Activated naive CD4-positive, alpha-beta T cell treated with anti-CD3 and anti-CD28 coated beads for 36 hours (primary cell): ENCODE data around the gene INSL3. TPM values are rescaled to one million over a fixed set of nuclear protein-coding genes. Genes with fewer than 3 reads are reported as not detected.
"Not testable (repeated sequence)": the region's sequence is repeated elsewhere in the genome, so short reads cannot be mapped to it uniquely, and the experiment has no call there.

Experiments used
- CTCF ChIA-PET: fragments of 350-600 bp; sonication (Branson Sonifier 250); formaldehyde crosslinking; loops from one replicate; lab custom pipeline; 2021; ENCODE audit warnings: antibody characterized with exemption; lab: Charles Lee
- DNase-seq: peaks from one replicate; pipeline ENCODE4 v3.0.0-alpha.2; 2020
- H3K27ac Mint-ChIP-seq: one replicate; pipeline ENCODE4 v1.8.0; 2021; ENCODE audit warnings: mild to moderate bottlenecking, mixed read lengths
- H3K27me3 Mint-ChIP-seq: one replicate; pipeline ENCODE4 v1.8.0; 2021; ENCODE audit warnings: low read depth, mixed read lengths
- H3K36me3 Mint-ChIP-seq: one replicate; pipeline ENCODE4 v1.8.0; 2021; ENCODE audit warnings: low read depth, mixed read lengths
- H3K4me1 Mint-ChIP-seq: one replicate; pipeline ENCODE4 v1.8.0; 2021; ENCODE audit warnings: low read depth, mixed read lengths
- H3K4me3 Mint-ChIP-seq: one replicate; pipeline ENCODE4 v1.8.0; 2021; ENCODE audit warnings: mild to moderate bottlenecking, moderate library complexity, mixed read lengths
- H3K9me3 Mint-ChIP-seq: one replicate; pipeline ENCODE4 v1.8.0; 2021; ENCODE audit warnings: mixed read lengths
- intact Hi-C: fragments of 100-400 bp; cut with micrococcal nuclease; formaldehyde crosslinking; loops from one replicate; pipeline ENCODE4 v1.15.1; 2023
- total RNA-seq, 2 experiments: library from RNA; stranded (reverse); gene quantifications; one replicate each; pipeline ENCODE4 v1.2.3, GENCODE V29; 2021

Gene INSL3
- total RNA-seq, 2 experiments from 2014 or later: 5.7 to 5.9 TPM

GRCh38 chr19:17788632-17789031, 32.7 kb downstream of the INSL3 start:
- H3K9me3 Mint-ChIP-seq: no peaks in the 10 kb centered on the region
- H3K27me3 Mint-ChIP-seq: no peaks in the 10 kb centered on the region
- H3K36me3 Mint-ChIP-seq: peaks cover 25% of the 10 kb centered on the region
- no peak overlapping the region for H3K4me3 Mint-ChIP-seq
- peaks cover 34% of the 10 kb centered on the region for H3K4me1 Mint-ChIP-seq
- intact Hi-C loops: no loop called here
- no peak for DNase-seq
- CTCF ChIA-PET: no interaction called here
- H3K27ac Mint-ChIP-seq: no peak overlapping the region

GRCh38 chr19:17787274-17787913, 33.9 kb downstream of the INSL3 start:
- intact Hi-C loops: no loop called here
- Mint-ChIP-seq H3K36me3 (peaks cover 26% of the 10 kb centered on the region), H3K4me3 (no peak overlapping the region), H3K9me3 (no peaks in the 10 kb centered on the region), H3K27ac (no peak overlapping the region), H3K27me3 (no peaks in the 10 kb centered on the region), H3K4me1 (peaks cover 30% of the 10 kb centered on the region)
- no peak for DNase-seq
- CTCF ChIA-PET: interaction anchor here (0.6 kb wide), 1 partner anchor 17 kb away, joined by 5 read pairs; no protein-coding TSS in a partner anchor

DNA sequence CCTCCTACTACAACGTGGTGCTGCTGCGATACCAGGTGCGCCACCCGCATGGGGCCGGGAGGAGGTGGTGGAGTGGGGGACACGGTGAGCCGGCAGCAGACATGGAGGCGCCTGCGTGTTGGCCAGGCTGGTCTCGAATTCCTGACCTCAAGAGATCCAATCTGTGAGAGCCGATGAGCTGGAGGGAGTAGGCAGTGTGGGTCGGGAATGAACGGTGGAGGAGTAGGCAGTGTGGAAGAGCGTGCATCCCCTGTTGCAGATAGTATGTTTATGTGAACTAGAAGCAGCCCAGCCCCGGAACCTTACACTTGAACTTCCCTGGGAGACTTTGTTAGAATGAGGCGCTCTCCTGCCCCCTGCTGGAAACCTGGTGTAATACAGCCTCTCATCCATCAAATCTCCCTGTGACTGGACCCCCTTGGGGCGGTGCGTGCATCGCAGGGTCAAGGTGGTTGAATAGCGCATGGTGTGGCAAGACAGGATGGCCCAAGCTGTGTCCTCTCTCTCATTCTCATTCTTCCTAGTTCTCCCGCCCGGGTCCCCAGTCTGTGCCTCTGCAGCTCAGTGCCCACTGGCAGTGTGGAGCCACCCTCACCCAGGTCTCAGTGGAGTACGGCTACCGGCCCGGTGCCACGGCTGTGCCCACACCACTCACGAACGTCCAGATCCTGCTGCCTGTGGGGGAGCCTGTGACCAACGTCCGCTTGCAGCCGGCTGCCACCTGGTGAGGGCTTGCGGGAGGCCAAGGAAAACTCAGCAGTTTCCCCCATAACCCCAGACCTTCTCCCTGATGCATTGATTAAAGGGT, 36.9 kb downstream of the INSL3 start:
- DNase-seq: peak; percentile 88
- Mint-ChIP-seq H3K27me3 (no peaks in the 10 kb centered on the region), H3K27ac (no peak overlapping the region), H3K9me3 (no peaks in the 10 kb centered on the region), H3K36me3 (peaks cover 33% of the 10 kb centered on the region), H3K4me3 (no peak overlapping the region), H3K4me1 (peaks cover 12% of the 10 kb centered on the region)
- intact Hi-C loops: loop anchor here (1.0 to 2.0 kb wide), 3 partner anchors 71 to 148 kb away; partner anchors contain the start of gene CCDC124
- CTCF ChIA-PET: interaction anchor here (0.6 to 3.0 kb wide), 13 partner anchors 10 to 91 kb away, joined by 3 to 18 read pairs (median 4); partner anchors contain the start of genes B3GNT3 and SLC5A5

DNA sequence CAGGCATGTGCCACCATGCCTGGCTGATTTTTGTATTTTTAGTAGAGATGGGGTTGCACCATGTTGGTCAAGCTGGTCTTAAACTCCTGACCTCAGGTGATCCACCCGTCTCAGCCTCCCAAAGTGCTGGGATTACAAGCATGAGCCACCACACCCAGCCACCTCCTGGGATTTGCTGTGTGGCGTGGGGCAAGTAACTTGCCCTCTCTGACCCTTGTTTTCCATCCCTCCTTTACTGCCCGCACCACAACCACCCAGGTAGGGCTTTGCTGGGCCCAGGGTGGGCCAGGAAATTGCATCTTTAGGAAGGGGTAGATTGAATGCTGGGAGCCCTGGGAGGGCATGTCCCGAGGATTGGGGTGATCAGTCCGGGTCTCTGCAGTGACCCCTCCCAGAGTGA, 37.6 kb downstream of the INSL3 start:
- H3K4me1 Mint-ChIP-seq: peaks cover 12% of the 10 kb centered on the region
- peaks cover 33% of the 10 kb centered on the region for H3K36me3 Mint-ChIP-seq
- H3K27ac Mint-ChIP-seq, DNase-seq, H3K9me3 Mint-ChIP-seq, H3K27me3 Mint-ChIP-seq, H3K4me3 Mint-ChIP-seq: not testable (repeated sequence)
- CTCF ChIA-PET: interaction anchor here (0.6 to 3.0 kb wide), 11 partner anchors 9 to 96 kb away, joined by 3 to 18 read pairs (median 4); partner anchors contain the start of genes B3GNT3 and RPL18A
- intact Hi-C loops: loop anchor here (1.0 to 2.0 kb wide), 3 partner anchors 72 to 149 kb away; partner anchors contain the start of gene CCDC124

DNA sequence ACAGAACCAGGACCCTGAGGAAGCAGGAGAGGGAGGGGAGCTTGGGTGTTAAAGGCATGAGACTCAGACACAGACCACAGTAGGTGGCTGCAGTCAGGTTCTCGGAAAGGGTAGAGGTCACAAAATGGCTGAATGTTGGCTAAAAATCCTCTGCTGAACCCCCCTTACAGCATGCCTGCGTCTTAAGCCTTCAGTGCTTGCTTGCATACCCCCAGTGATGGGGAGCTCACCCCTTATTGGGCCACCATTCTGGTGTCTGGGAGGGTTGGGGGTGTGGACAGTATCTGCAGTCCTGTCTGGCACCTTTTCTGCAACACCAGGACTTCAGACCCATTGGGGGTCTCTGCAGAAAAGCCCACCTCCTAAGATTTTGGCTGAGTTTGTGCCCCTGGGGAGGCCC, 40.5 kb downstream of the INSL3 start:
- H3K36me3 Mint-ChIP-seq: peaks cover 24% of the 10 kb centered on the region

DNA sequence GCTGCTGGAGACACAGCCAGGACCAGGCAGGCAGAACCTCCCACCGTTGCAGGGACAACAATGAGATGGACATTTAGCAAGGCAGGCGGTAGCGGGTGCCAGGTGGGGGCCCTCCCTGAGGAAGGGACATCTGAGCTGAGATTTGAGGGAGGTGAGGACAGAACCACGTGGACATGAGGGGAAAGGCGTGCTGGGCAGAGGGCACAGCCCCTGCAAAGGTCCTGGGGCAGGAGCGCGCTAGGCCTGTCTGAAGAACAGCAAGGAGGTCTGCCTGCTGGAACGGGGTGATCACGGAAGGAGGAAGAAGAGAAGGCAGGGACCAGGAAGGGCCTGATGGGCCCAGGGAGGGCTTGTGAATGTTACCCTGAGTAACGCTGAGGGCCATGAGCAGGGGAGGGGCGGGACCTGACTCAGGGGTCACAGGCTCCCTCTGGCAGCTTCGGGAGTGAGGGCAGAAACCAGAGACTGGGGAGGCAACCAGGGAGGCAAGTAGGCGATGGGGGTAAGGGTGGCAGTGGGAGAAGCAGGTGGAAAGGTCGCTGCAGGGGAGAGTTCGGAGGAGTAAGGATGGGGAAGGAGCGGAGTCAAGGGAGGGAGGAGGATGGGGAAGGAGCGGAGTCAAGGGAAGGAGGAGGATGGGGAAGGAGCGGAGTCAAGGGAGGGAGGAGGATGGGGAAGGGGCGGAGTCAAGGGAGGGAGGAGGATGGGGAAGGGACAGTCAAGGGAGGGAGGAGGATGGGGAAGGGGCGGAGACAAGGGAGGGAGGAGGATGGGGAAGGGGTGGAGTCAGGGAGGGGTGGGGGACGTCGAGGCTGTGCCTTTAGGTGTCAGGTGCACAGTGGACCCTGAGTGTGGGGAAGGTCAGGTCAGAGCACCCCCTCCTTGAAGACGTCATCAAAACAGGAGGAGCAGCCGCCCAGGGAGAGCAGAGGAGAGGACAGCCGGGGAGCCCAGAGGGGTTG, 42.1 kb downstream of the INSL3 start:
- CTCF ChIA-PET: no interaction called here
- H3K4me1 Mint-ChIP-seq: peaks cover 16% of the 10 kb centered on the region
- intact Hi-C loops: no loop called here
- no peak overlapping the region for H3K27ac Mint-ChIP-seq
- no peaks in the 10 kb centered on the region for H3K9me3 Mint-ChIP-seq
- DNase-seq: no peak
- H3K36me3 Mint-ChIP-seq: peaks cover 22% of the 10 kb centered on the region
- H3K27me3 Mint-ChIP-seq: no peaks in the 10 kb centered on the region
- no peak overlapping the region for H3K4me3 Mint-ChIP-seq

More for the DNA sequence above, 40.5 kb downstream of the INSL3 start:
- Mint-ChIP-seq H3K27ac (no peak overlapping the region), H3K4me3 (no peak overlapping the region), H3K27me3 (no peaks in the 10 kb centered on the region), H3K4me1 (peaks cover 14% of the 10 kb centered on the region), H3K9me3 (no peaks in the 10 kb centered on the region)
- CTCF ChIA-PET: interaction anchor here (0.7 to 1.0 kb wide), 2 partner anchors 76 to 112 kb away, joined by 3 to 4 read pairs; no protein-coding TSS in a partner anchor
- intact Hi-C loops: no loop called here
- no peak for DNase-seq

DNA sequence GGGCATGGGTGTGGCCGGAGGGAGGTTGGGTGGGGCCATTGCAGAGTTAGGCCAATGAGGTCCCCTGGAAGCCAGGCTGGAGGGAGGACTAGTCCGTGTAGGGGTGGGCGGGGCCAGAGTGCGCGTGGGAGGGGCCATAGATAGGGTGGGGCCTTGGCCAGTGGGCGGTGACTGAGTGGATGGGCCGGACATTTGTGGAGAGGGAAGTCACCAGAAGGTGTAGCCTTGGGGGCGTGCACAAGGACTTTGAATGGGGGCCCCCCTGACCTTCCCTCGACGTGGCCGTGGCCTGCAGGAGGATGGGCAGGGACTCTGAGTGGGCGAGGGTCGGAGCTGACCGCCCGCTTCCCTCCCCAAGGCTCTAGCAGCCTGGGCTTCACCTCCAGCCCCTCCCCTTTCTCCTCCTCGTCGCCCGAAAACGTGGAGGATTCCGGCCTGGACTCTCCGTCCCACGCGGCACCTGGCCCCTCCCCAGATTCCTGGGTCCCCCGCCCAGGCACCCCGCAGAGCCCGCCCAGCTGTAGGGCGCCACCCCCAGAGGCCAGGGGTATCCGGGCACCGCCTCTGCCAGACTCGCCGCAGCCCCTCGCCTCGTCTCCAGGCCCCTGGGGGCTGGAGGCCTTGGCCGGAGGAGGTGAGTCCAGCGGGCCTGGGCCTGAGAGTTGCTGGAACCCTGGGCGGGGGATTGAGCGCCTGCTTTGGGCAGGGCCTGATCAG, 42.9 kb downstream of the INSL3 start:
- no peaks in the 10 kb centered on the region for H3K27me3 Mint-ChIP-seq
- DNase-seq: peak; percentile 64
- CTCF ChIA-PET: no interaction called here
- H3K9me3 Mint-ChIP-seq: no peaks in the 10 kb centered on the region
- peaks cover 24% of the 10 kb centered on the region for H3K36me3 Mint-ChIP-seq
- peaks cover 10% of the 10 kb centered on the region for H3K4me1 Mint-ChIP-seq
- no peak overlapping the region for H3K4me3 Mint-ChIP-seq
- intact Hi-C loops: no loop called here
- H3K27ac Mint-ChIP-seq: no peak overlapping the region

DNA sequence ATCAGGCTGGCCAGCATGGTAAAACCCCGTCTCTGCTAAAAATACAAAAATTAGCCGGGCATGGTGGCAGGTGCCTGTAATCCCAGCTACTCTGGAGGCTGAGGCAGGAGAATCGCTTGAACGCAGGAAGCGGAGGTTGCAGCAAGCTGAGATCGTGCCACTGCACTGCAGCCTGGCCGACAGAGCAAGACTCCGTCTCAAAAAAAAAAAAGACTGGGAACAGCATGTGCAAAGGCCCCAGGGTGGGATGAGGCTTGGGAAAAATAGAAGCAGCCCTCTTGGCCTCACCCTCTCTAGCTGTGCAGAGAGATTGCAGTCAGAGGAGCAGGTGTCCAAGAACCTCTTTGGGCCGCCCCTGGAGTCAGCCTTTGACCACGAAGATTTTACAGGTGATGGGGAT, 43.5 kb downstream of the INSL3 start:
- H3K36me3 Mint-ChIP-seq: peaks cover 26% of the 10 kb centered on the region
- H3K9me3 Mint-ChIP-seq, H3K27ac Mint-ChIP-seq, H3K4me1 Mint-ChIP-seq, H3K27me3 Mint-ChIP-seq, DNase-seq, H3K4me3 Mint-ChIP-seq, intact Hi-C loops: not testable (repeated sequence)
- CTCF ChIA-PET: interaction anchor here (0.7 kb wide), 1 partner anchor 23 kb away, joined by 3 read pairs; no protein-coding TSS in a partner anchor

- CTCF ChIA-PET: interaction anchor here (0.6 to 3.0 kb wide), 6 partner anchors 10 to 131 kb away, joined by 3 to 12 read pairs (median 3); no protein-coding TSS in a partner anchor
- Mint-ChIP-seq H3K9me3 (no peaks in the 10 kb centered on the region), H3K4me3 (no peak overlapping the region), H3K27me3 (no peaks in the 10 kb centered on the region), H3K36me3 (peaks cover 25% of the 10 kb centered on the region), H3K4me1 (peaks cover 10% of the 10 kb centered on the region), H3K27ac (no peak overlapping the region)
- DNase-seq: no peak
- intact Hi-C loops: loop anchor here (2.0 kb wide), 2 partner anchors 29 to 71 kb away; no protein-coding TSS in a partner anchor
Observed at GRCh38 chr19:17775991-17776803, 45.1 kb downstream of the INSL3 start.

- intact Hi-C loops: loop anchor here (2.0 kb wide), 2 partner anchors 29 to 71 kb away; no protein-coding TSS in a partner anchor
- H3K36me3 Mint-ChIP-seq: peaks cover 30% of the 10 kb centered on the region
- H3K27me3 Mint-ChIP-seq: no peaks in the 10 kb centered on the region
- CTCF ChIA-PET: interaction anchor here (0.7 to 3.0 kb wide), 9 partner anchors 9 to 86 kb away, joined by 3 to 13 read pairs (median 5); no protein-coding TSS in a partner anchor
- DNase-seq: peak; percentile 51
- H3K4me1 Mint-ChIP-seq: peaks cover 10% of the 10 kb centered on the region
- peak overlapping the region; percentile 69 for H3K27ac Mint-ChIP-seq
- no peak overlapping the region for H3K4me3 Mint-ChIP-seq
- no peaks in the 10 kb centered on the region for H3K9me3 Mint-ChIP-seq
Observed at GRCh38 chr19:17775245-17775927, 45.9 kb downstream of the INSL3 start.
